ENCODE data around the gene SDC4.

The SDC4 gene

DNA sequence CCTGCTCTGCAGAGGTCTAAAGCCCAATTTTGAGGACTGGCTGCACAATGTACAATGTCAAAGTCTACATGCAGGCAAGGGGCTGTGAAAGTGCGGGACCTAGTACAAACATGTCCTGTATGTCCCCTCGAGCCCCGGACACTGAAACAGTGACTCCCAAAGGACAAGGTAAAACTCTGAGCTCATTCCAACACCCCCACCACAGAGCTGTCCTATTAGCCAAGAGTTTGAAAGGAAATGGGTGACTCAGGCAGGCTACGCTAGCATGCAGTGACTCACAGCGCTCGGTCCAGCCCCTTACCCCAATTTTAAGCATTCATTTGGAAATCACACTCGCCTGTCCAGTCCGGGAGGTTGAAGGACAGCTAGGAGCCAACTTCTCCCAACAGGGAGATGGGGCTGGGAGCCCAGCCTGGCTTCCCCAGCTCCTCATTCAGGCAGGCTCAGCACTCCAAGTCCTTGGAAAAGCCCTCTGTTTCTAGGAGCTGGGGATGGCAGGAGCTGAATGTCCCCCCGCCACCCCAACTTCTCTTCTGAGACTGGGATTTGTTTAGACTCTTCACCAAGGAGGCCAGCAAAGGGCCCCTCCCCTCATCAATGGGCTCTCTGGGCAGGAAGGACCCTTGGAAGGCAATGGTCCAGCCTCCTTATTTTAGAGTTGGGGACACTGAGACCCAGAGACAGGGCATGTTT lies 3.9 kb downstream of the SDC4 start:
- DNase-seq (ENCODE audit: extremely low read depth in 1 of 2, low read depth in 1 of 2), result no peak

DNA sequence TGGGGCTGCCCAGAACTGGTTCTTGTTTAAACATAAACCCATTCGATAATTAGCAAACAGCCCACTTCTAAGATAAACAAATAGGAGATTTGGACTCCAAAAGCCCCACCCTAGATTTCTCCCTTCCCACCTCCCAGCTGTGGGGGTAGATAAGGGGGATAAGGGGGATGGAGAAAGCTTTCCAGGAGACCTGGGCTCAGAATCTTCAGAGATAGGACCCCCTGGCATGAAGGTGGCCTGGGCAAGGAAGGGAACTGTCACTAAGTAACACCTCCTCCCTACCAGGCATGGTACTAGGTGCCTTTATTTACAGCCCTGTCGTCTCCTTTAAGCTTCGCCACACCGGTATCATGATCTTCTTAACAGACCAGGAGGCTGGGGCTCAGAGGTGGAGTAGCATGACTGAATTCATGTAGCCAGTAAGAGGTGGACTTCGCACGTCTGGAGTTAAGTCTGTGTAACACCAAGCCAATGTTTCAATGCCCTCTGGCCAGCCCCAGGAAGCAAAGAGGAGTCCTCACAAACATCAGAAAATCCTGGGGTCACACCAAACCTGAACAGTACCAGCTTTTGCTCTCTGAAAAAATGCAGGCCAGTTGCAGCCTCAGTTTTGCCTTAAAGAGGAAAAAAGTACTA lies 4.6 kb downstream of the SDC4 start:
- no peak for DNase-seq (ENCODE audit: extremely low read depth in 1 of 2, low read depth in 1 of 2)

DNA sequence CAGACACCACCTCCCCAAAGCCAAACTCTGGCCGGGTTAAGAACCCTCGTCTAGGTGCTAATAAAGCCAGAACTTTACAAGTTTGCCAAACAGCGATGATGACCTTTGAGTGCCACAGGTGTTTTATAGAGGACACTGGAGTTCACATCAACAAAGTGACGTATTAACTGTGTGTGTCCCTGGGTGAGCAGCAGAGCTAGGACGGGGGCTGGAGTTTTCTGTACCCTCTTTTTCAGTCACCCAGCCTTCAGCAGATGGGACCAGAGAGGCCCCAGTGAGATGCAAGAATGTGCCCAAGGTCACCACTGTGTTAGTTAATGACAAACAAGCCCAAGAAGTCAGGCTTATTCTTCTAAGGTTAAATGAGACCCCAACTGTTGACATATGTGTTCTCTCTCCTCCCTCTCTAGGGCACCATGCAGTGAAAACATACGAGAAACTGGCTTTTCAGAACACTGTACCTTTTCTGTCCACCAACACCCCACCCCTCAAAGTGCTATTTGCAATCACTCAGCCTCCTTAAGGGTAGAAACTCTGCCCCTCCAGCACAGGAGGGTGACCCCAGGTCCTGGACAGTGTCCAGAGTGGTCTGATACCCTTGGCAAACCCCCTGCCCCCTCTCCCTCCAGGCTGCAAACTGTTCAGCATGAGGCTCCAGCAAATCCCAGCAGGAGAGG lies 5.2 kb downstream of the SDC4 start:
- DNase-seq (ENCODE audit: extremely low read depth in 1 of 2, low read depth in 1 of 2), result no peak

DNA sequence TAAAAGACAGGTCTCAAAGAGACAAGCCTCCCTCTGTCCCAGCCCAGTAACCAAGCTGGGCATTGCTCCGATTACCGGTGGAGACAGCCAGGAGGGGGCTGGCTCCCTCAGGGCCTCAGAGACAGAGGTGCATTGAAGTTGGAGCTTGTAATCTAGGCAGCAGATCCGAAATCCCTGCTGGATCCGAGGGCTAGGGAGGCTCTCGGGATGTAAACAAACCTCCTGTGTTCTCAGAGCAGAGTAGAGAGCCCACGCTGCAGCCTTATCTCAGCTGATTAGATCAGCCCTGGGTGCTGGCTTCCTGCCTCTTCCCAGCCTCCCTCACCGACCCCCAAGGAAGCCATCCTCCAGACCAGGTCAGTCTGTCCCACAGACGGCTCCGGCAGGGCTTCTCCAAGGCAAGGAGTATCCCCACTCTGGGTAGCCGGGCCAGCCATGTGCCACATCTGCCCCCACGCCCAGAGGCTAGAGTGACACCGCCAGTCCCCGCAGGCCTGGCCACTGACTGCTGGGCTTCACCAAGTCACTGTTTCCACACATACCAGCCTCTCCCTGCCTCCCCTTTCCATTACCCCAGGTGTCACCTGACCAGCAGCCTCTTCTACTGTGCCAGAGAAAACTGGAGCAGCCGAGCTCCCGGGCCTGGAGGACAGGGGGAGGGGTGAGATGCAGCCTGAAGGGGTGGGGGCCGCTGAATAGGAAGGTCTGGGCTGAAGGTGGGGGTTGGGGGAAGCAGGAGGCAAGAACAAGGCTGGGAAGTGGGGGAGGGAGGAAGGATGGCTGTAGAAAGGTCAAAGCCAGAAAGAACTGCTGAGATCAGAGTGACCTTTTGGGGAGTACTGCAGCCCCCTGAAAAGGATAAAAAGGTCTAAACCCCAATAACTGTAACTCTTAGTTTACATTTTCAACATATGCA lies 6.0 kb downstream of the SDC4 start:
- no peak for DNase-seq (ENCODE audit: extremely low read depth in 1 of 2, low read depth in 1 of 2)

DNA sequence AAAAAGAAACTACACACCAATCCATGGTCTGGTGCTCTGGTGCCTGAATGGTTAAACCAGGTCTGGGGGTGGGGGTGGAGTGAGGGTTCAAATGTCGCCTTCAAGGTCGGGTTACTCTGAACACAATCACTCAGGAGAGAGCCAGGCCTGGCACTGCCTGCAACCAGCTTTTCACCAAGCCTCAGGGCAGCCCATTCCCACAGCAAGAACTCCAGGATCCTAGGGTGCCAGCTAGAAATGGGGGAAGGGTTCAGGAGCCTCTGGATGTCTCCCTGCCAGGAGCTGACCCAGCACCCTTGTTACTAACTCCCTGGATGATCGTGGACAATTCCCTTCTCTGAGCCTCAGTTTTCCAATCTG lies 6.7 kb downstream of the SDC4 start:
- no peak for DNase-seq (ENCODE audit: extremely low read depth in 1 of 2, low read depth in 1 of 2)

DNA sequence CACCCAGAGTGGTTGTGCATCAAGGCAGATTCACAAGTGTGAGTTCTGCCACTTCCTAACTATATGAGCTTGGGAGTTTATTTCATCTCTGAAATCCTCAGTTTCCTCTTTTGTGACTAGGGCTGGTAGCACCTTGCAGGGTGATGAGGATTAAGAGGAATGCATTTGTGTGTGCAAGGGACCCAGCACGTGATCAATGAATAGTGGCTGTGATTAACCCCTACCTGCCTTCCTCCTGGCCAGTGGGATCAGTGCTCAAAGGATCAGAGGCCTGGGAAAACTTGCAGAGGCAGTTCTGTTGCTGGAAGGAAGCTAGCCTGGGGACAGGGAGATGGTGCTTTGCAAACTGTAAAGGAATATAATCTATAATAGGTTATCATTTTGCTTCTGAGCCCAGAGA lies 7.3 kb downstream of the SDC4 start:
- no peak for DNase-seq (ENCODE audit: extremely low read depth in 1 of 2, low read depth in 1 of 2)

DNA sequence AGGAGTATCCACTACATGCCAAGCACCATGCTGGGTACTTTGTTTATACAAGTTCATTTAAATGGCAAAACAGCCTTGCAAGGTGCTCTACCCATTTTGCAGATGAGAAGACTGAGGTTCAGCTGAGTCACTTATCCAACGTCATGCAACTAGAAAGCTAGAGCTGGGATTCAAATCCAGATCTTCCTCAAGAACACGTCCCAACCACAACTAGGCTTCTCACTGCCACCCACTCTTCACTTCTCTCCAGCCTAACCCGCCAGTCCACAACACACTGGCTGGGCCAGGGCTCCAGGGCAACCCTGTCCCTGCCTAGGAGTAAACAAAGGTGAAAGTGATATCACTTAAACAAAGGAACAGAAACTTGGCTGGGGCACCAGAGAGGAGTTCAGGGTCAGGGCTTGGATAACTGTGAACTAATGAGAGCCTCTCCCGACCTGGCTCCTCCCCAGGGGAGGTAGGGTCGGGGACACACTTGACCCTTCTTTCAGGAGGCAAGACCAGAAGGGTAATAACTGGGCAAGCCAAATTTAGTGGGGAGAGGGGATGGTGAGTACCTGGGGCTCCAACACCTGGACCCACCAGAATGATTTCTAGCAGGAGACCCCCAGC lies 7.9 kb downstream of the SDC4 start:
- DNase-seq (ENCODE audit: extremely low read depth in 1 of 2, low read depth in 1 of 2), result no peak

DNA sequence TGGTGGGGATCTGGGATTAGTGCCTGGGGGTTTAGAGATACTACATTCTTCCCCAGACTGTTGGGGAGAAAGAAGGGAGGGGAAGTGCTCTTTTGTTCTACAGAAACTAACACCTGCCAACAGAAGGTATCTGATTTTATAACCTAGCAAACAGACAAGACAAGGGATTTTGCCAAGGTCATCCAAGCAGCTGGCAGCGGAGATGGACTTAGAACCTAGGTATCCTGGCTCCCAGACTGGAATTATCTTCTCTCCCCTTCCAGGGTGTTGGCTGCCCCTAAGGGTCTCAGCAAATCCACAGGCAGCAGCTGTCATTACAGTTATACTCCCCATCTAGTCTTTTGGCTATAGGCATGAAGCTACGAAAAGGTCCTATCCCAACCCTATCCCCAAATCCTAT lies 8.4 kb downstream of the SDC4 start:
- no peak for DNase-seq (ENCODE audit: extremely low read depth in 1 of 2, low read depth in 1 of 2)

DNA sequence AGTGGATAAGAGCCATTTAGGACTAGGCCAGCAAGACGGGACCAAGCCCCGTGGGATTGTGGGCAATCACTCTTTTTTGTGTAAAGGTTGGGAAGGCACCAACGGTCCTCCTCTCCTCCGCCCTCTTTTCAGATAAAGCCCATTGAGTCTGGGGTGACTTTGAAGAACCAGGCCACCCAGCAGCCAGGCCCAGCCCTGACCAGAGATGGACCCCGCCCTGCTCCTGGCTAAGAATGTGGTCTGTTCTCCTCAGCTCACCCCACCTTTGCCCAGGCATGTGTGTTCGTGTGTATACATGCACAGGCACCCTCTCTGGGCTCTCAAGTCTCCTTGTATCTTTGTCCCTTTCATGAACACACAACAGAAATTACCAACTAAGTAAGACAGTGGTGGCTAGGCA lies 9.1 kb downstream of the SDC4 start:
- DNase-seq (ENCODE audit: extremely low read depth in 1 of 2, low read depth in 1 of 2), result no peak

DNA sequence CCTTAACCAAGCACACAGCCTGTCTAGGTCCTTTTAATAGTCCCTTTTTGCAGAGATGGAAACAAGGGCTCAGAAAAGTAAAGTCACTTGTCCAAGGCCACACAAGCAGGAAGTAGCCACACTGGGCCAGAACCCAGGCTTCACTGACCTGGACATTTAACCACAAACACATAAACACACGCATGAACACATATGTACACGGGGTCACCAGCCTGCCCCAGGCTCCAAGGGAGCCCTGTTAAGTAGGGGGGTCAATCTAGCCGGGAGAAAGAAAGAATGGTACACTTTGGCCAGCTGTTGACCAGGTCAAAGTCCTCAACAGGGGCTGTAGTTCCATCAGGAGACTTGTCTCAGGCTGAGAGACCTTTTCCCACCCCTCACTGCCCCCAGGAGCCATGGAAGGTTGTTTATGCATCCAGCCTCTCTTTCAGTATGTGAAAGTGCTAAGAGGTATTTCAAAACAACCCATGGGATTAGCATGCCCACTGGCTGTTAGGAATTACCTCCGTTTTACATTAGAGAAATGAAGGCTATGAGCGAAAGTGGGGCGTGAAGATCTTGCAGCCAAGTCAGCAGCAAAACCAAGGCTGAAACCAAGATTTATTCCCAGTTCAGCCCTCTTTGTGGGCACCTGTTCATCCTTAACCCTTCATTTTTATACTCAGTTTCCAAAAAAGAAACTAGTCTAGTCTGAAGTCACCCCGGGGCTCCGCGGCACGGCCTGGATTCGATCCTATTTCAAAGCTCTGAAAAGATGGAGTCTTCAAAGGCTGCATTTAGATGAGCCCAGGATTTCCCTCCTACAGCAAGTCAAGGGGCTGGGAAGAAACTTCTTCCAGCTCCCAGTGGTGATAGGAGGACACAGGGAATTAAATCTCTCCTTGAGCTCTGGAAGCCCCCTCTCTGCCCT lies 9.8 kb downstream of the SDC4 start:
- no peak for DNase-seq (ENCODE audit: extremely low read depth in 1 of 2, low read depth in 1 of 2)

DNA sequence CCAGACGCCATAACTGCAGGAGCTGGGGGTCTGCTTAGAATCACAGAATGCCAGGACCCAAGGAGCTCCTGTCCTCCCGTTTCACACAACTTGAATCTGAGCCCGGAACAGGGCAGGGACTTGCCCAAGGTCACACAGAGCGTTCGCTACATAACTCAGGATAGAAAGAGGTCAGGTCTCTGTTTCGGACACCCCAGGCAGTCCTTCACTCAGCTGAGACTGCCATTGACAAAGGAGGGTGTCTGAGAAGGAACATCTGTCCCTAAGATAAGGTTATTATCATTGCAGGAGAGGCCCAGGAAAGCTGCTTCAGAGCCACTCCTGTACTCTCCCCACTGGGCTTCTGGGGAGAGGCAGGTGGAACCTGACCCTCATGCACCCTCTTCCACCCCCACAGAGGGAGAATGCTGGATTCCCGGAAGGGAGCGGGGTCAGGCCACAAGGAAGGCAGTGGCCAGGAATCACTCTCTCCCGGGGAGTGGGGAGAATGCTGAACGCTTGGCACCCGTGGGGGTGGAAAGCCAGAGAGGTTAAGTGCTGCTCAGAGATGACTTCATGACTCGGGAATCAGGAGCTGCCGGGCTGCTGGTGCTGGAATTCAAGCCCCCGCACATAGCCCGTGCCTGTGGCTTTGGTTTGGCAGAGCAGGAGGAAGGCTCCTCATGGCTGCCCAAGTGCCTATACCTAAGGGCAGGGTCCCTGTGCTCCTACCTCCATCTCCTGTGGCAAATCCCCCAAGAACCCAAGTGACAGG lies 10.7 kb downstream of the SDC4 start:
- DNase-seq (ENCODE audit: extremely low read depth in 1 of 2, low read depth in 1 of 2), result no peak

DNA sequence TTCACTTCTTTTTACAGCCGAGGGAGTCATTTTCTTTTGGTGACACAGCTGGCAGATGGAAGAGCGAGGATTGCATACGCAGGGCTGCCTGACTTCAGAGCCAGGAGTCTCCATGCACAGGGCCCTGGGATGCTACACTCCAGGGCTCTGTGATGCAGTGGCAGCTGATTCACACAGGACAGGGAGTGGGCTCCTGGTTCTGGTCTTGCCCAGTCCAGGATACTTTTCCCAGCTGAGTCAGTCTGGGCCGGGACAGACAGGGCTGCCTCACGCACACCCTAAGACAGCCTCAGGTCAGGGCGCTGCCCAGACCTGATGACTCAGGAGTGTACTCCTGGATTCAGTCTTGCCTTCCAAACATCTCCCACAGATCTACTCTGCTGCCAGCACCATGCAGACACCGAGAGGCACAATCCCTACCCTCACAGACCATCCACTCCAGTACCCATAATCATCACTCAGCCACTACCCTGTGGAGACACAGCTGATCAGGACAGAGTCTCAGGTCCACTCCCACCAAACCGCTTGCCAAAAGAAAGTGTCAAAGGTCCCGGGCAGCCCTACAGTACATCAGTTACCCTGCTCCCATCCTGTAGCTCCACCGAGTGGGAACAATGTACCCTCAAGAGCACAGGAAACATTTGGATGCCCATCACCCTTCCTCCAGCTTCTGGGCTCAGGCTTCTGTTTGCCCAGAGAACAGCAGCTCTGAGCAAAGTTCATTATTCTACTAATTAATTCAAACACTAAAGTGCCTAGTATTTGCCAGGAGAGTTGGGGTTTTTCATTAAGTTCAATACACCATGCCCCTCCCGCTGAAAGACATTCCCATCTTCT lies 11.5 kb downstream of the SDC4 start:
- no peak for DNase-seq (ENCODE audit: extremely low read depth in 1 of 2, low read depth in 1 of 2)

DNA sequence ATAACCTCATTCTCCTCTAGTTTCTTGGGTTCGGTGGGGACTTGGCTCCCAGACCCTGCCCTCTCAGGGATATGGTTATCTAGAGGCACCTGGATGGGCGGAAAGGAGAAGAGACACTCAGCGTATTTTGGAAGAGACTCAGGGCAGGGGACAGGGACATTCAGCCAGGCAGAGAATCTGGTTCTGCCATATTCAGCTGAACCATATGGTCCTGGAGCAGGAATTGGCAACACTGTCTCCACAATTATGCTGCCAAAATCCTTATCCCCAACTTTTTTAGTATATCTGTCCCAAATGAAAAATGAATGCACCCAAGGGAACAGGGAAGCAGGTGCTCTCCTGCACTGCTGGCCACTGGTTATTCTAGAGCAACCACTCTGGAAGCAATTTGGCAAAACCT lies 17.7 kb downstream of the SDC4 start:
- DNase-seq (ENCODE audit: extremely low read depth in 1 of 2, low read depth in 1 of 2), result no peak

DNA sequence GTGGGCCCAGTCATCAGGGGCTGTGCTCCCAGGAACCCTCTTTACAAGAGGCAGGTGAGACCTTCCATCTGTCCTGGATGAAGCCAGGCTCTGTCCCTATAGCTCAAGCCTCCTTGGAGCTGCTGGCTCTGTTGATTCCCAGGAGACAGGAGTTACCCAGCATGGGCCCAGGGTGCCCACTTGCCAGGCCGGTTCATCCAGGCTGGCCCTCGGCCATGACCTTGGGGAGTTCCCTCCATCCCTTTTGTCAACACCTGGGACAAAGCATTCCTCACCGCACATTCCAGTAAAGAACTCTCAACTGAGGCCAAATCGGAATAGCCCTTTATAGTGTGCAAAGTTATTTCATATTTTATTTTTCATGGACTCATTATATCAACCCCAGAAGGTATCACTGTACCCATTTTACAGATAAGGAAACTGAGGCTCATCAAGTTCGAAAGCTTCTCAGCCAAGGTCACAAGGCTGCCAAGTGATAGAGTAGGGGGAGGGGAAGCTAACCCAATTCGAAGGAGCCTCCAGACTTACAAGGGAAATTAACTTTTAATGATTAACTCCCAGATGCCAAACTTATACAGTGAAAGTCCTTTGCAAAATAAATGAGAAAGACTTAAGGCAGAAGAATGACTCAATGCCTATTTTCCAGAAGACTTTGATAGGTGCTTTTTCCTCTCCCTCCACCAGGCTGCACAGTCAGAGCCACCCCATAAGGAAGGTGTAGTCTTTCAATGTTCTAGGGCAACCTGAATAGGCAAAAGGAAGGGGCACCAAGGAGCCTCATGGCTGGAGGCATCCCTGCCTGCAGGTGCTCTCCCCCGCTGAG lies 18.5 kb downstream of the SDC4 start:
- DNase-seq (ENCODE audit: extremely low read depth in 1 of 2, low read depth in 1 of 2), result no peak

DNA sequence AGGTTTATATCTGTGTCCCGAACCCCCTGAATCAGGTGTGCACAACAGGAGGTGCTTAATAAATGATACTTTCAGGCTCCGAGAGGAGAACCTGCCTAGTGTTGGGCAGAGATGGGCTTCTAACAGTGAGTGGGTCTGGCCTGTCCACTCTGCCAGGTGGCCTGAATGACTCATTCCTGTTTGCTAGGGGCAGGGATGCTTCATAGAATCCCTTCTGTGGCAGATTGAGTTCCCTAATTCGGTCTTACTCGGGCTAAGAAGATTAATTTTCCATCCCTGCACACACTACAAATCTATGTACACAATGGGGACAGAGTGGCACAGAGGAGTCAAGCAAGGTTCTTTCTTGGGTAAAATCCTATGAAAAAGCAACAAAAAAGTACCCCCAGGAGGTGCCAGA lies 19.8 kb downstream of the SDC4 start:
- DNase-seq (ENCODE audit: extremely low read depth in 1 of 2, low read depth in 1 of 2), result no peak

DNA sequence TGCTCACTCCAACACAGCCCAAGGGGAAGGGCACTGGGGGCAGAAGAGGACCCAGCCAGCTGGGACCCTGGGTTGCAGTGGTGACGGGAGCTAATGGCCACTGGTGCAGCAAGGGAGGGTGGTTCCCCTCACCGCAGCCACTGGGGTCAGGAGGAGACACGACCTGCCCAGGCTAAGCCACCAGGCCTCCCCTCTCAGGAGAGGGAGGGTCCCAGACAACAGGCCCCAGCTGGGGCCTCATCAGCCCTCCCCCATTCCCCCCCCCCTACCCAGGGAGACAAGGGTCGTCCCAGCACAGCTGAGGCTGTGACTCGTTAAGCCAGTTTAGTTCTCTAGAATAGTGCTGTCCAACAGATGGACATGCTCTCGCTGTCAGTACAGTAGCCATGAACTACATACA lies 22.9 kb downstream of the SDC4 start:
- DNase-seq (ENCODE audit: extremely low read depth in 1 of 2, low read depth in 1 of 2), result no peak

DNA sequence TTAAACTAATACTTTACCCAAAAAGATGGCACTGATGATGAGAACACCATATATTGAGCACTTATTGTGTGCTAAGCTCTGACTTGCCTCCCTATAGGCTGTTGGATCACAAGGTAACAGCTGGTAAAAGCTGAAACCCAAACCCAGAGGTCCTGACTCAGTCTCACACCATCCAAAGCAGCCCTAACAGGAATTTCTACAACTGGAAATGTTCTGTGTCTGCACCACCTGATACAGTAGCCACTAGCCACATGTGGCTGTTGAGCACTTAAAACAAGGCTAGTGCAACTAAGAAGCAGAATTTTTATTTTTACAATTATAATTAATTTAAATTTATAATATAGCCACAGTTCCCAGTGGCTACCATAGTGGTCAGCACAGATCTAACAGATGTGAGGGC lies 24.5 kb downstream of the SDC4 start:
- DNase-seq (ENCODE audit: extremely low read depth in 1 of 2, low read depth in 1 of 2), result no peak

Data from activated CD8-positive, alpha-beta memory T cell treated with anti-CD3 and anti-CD28 coated beads for 1 hour (primary cell).